GM12865 (cell line): ENCODE data around the gene MTA3.

Experiments used
- DNase-seq: peaks from one replicate; pipeline ENCODE4 v3.0.0; 2010; ENCODE audit warnings: low read depth
- H3K4me3 ChIP-seq: 2 replicates; pipeline ENCODE4 v1.5.1; 2011; ENCODE audit warnings: mild to moderate bottlenecking, low read depth, low read length, control low read depth
- TF ChIP-seq, protein P1 (sequence below): IDR thresholded peaks from 2 replicates; pipeline ENCODE4 v1.5.1; 2011; ENCODE audit warnings: low read length, control low read depth, low read depth, inconsistent platforms; ENCODE audit not compliant: insufficient read depth; ENCODE audit errors: missing control alignments

Gene MTA3

DNA sequence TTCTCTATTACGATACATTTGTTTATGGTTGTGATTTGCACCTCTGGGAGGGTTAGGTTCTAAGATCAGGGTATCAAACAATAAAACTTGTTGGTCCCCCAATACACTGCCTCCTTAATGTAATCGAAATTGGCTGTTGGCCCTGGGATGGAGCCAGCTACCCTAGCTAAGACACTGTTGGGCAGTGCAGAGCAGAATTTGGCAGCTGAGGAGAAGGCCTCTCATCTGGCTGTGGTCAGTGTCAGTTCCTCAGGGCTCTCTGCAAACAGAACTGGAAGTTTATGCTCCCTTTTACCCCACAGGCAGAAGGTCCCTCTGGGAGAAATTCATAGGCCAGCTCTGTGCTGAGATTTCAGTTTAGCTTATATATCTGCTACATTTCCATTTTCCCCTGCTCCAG is 232.5 kb downstream of the MTA3 start:
- DNase-seq: no peak
- TF ChIP-seq, protein P1, sequence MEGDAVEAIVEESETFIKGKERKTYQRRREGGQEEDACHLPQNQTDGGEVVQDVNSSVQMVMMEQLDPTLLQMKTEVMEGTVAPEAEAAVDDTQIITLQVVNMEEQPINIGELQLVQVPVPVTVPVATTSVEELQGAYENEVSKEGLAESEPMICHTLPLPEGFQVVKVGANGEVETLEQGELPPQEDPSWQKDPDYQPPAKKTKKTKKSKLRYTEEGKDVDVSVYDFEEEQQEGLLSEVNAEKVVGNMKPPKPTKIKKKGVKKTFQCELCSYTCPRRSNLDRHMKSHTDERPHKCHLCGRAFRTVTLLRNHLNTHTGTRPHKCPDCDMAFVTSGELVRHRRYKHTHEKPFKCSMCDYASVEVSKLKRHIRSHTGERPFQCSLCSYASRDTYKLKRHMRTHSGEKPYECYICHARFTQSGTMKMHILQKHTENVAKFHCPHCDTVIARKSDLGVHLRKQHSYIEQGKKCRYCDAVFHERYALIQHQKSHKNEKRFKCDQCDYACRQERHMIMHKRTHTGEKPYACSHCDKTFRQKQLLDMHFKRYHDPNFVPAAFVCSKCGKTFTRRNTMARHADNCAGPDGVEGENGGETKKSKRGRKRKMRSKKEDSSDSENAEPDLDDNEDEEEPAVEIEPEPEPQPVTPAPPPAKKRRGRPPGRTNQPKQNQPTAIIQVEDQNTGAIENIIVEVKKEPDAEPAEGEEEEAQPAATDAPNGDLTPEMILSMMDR: no peak
- H3K4me3 ChIP-seq: no peak overlapping the region

DNA sequence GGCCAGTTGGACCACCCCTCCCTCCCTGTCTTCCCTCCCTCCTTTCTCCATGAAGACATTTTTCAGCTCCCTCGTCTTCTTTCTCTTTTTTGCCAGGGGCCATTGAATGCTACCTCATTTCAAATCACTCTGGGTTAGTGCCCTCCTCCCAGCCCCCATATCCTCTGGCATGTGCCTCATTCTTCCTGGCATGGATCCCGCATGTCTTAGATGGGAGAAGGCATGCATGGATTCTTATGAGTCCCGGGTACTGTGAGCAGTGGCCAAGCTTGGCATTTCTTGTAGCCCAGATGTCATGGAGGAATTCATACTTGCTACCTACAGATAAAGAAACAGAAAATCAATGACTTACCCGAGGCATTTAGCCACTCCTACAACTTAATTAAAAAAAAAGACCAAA is 232.9 kb downstream of the MTA3 start:
- H3K4me3 ChIP-seq: no peak overlapping the region
- DNase-seq: no peak
- TF ChIP-seq, protein P1: no peak

DNA sequence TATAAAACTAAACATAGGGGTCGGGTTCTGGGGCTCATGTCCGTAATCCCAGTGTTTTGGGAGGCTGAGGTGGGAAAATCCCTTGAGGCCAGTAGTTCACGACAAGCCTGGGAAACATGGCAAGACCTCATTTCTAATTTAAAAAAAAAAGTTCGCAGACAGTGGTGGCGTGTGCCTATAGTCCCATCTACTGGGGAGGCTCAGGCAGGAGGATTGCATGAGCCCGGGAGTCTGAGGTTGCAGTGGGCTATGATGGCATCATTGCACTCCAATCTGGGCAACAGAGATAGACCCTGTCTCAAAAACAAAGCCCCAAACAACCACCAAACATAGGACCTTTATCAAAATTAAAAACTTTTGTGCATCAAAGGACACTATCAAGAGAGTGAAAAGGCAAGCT is 233.7 kb downstream of the MTA3 start:
- no peak overlapping the region for H3K4me3 ChIP-seq
- TF ChIP-seq, protein P1: no peak
- no peak for DNase-seq

DNA sequence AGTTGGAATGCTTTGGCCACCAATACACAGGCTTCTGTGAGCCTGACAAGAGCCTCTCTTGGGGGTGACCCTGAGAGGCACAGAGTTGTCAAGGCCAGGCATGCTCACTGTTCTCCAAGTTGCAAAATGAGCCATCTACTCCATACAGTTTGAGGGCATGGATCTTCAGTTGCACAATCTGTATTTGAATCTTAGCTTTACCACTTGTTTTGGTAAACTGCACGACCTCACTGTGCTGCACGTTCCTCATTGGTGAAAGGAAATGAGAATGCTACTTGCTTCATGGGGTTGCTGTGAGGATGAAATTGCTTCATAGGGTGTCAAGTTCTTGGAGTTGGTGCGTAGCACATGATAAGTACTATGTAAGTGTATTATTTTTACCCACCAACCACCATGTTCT is 235.9 kb downstream of the MTA3 start:
- no peak for DNase-seq
- H3K4me3 ChIP-seq: no peak overlapping the region
- TF ChIP-seq, protein P1: no peak

DNA sequence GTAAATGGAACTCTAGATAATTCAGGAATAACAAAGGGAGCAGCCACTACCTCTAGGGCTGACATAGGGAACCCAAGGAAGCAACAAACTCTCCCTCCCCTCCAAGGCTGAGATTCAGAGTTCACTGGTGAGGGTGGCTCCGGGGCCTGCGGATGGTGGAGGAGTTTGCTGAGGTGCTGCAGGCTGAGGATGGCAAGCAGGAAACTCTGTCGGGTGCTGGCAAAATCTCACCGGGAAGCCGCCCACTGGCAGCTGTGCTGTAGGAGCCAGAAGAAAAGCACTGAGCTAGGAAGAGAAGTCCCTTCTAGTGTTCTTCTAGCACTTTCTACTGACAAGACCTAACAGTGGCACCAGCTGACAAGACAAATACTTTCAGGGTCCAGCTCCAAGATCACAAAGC is 236.5 kb downstream of the MTA3 start:
- TF ChIP-seq, protein P1: no peak
- no peak for DNase-seq
- H3K4me3 ChIP-seq: no peak overlapping the region
